GM12872 (cell line): Measurements from ENCODE around the gene CYP21A2.

ENCODE experiments used
- CTCF ChIP-seq: IDR thresholded peaks from 3 replicates; pipeline ENCODE4 v1.5.1; 2011; ENCODE audit warnings: low read depth, mild to moderate bottlenecking, low read length, moderate library complexity; ENCODE audit not compliant: insufficient read depth

CYP21A2 gene

GRCh38 chr6:32075781-32076180, 37.6 kb downstream of the CYP21A2 start:
- TF ChIP-seq CTCF: no peak

- TF ChIP-seq CTCF: no peak
These were observed 38.1 kb downstream of the CYP21A2 start for GRCh38 chr6:32076321-32076809.

GRCh38 chr6:32079566-32080290, 41.5 kb downstream of the CYP21A2 start:
- no peak for TF ChIP-seq CTCF

GRCh38 chr6:32081168-32081990, 43.2 kb downstream of the CYP21A2 start:
- no peak for TF ChIP-seq CTCF

- no peak for TF ChIP-seq CTCF
These were observed 44.3 kb downstream of the CYP21A2 start for GRCh38 chr6:32082478-32082877.

GRCh38 chr6:32082935-32083334, 44.7 kb downstream of the CYP21A2 start:
- no peak for TF ChIP-seq CTCF
